ENCODE data around the gene BIN1. TPM values are rescaled to one million over a fixed set of nuclear protein-coding genes. Genes with fewer than 3 reads are reported as not detected.

The BIN1 gene
- total RNA-seq, 1 experiment from 2014 or later, result 90.4 TPM

- peak; percentile 50 to 58 for DNase-seq
- H3K4me1 ChIP-seq, result peaks cover 24% of the 10 kb centered on the region
- no peak overlapping the region; the same call in 1 of the 2 replicates for H3K27ac ChIP-seq
These were observed 45.3 kb downstream of the BIN1 start for GRCh38 chr2:127061375-127062273.

GRCh38 chr2:127060264-127060945 is 46.5 kb downstream of the BIN1 start:
- Histone ChIP-seq H3K27me3 (no peaks in the 10 kb centered on the region), H3K36me3 (peaks cover 8% of the 10 kb centered on the region; the same call in 1 of the 2 replicates), H3K4me1 (peaks cover 18% of the 10 kb centered on the region), H3K9me3 (replicated peaks) (0 out of 2 replicates have a peak, but pooled peaks cover 3% of the 10 kb centered on the region), H3K27ac (no peak overlapping the region), H3K4me3 (no peak overlapping the region)
- DNase-seq, result no peak

More at GRCh38 chr2:127061375-127062273, 45.3 kb downstream of the BIN1 start:
- H3K4me3 ChIP-seq, result no peak overlapping the region
- no peaks in the 10 kb centered on the region for H3K27me3 ChIP-seq
- H3K9me3 ChIP-seq (replicated peaks), result 0 out of 2 replicates have a peak, but pooled peaks cover 3% of the 10 kb centered on the region
- H3K36me3 ChIP-seq, result peaks cover 8% of the 10 kb centered on the region; the same call in 1 of the 2 replicates

DNA sequence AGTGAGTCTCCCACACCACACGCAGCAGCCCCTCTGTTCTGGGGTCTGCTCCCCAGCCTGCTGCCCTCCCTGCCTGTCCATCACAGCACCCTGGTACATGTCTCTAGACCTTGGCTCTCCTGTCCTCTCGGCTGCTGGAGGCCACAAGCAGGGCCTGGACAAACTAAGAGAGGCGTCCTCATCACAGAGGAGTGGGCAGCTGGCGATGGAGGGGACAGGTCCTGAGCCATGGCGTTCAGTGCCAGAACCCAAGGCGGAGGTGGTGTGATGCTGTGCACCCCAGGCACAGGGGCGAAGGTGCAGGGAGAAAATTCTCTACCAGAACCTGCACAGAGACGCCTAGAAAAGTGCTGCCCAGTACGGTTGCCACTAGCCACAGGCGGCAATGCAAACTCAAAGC is 47.4 kb downstream of the BIN1 start:
- Histone ChIP-seq H3K4me3 (no peak overlapping the region), H3K36me3 (peaks cover 8% of the 10 kb centered on the region; the same call in 1 of the 2 replicates), H3K9me3 (replicated peaks) (0 out of 2 replicates have a peak, but pooled peaks cover 3% of the 10 kb centered on the region), H3K27me3 (no peaks in the 10 kb centered on the region), H3K4me1 (peaks cover 13% of the 10 kb centered on the region), H3K27ac (no peak overlapping the region)
- DNase-seq, result no peak

DNA sequence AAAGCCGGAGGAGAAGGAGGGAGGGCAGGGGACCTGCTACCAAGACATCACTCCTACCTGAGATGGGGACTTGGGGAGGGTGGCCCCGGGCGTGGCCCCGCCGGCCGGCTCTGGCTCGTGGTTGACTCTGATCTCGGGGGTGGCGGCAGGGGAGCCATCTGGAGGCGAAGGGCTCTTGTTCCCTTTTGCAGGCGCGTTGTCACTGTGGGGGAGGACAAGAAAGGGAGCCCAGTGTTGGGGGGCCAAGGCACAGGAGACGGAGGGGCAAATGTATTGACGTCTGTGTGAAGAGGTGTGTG is 48.1 kb downstream of the BIN1 start:
- 0 out of 2 replicates have a peak, but pooled peaks cover 3% of the 10 kb centered on the region for H3K9me3 ChIP-seq (replicated peaks)
- H3K36me3 ChIP-seq, result peaks cover 8% of the 10 kb centered on the region; the same call in 1 of the 2 replicates
- no peak overlapping the region for H3K27ac ChIP-seq
- no peak overlapping the region for H3K4me3 ChIP-seq
- peaks cover 7% of the 10 kb centered on the region for H3K4me1 ChIP-seq
- H3K27me3 ChIP-seq, result no peaks in the 10 kb centered on the region
- DNase-seq, result no peak

DNA sequence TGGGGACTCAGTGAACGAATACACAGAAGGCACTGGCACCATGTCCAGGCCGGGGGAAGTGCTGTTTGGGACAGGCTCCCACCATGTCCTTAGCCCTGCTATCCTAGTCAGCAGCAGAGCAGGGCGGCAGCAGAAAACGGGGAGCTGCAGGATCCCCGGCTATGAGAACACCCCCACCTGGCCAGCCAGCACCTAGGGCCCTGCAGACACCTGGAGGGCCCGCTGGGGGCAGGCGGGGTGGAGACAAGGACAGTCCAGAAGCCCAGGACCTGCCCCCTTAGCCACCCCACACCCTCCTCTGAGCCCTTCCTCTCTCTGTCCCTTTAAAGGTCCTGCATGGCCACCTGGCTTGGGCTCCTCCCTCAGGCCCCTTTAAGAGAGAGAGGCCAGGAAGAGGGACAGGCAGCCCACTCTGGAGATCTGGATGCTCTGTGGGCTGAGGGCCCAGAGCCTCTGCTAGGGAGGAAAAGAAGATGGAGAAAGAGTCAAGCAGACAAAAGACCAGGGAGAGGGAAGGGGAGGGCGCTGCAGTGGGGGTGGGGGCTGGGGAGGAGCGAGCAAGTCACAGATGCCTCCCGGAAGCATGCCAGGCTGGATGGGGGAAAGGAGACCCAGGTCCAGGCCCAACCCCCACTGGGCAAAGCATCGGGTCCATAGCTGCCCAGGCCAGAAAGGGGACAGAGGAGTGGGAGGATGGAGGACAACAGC is 48.6 kb downstream of the BIN1 start:
- H3K27me3 ChIP-seq, result no peaks in the 10 kb centered on the region
- peaks cover 5% of the 10 kb centered on the region; the same call in 1 of the 2 replicates for H3K4me1 ChIP-seq
- peaks cover 8% of the 10 kb centered on the region; the same call in 1 of the 2 replicates for H3K36me3 ChIP-seq
- 0 out of 2 replicates have a peak, but pooled peaks cover 3% of the 10 kb centered on the region for H3K9me3 ChIP-seq (replicated peaks)
- H3K4me3 ChIP-seq, result no peak overlapping the region
- no peak for DNase-seq
- H3K27ac ChIP-seq, result no peak overlapping the region

GRCh38 chr2:127057371-127058245 is 49.3 kb downstream of the BIN1 start:
- H3K27ac ChIP-seq, result no peak overlapping the region
- H3K27me3 ChIP-seq, result no peaks in the 10 kb centered on the region
- H3K4me3 ChIP-seq, result no peak overlapping the region
- H3K4me1 ChIP-seq, result peaks cover 5% of the 10 kb centered on the region; the same call in 1 of the 2 replicates
- no peak for DNase-seq
- 0 out of 2 replicates have a peak, but pooled peaks cover 3% of the 10 kb centered on the region for H3K9me3 ChIP-seq (replicated peaks)
- H3K36me3 ChIP-seq, result peaks cover 5% of the 10 kb centered on the region; the same call in 1 of the 2 replicates

- H3K9me3 ChIP-seq (replicated peaks), result no peaks in the 10 kb centered on the region
- H3K4me3 ChIP-seq, result no peak overlapping the region
- no peaks in the 10 kb centered on the region for H3K27me3 ChIP-seq
- H3K36me3 ChIP-seq, result no peaks in the 10 kb centered on the region
- peaks cover 5% of the 10 kb centered on the region; the same call in 1 of the 2 replicates for H3K4me1 ChIP-seq
- no peak overlapping the region for H3K27ac ChIP-seq
- DNase-seq, result no peak
These were observed 50.2 kb downstream of the BIN1 start for GRCh38 chr2:127056631-127057370.

DNA sequence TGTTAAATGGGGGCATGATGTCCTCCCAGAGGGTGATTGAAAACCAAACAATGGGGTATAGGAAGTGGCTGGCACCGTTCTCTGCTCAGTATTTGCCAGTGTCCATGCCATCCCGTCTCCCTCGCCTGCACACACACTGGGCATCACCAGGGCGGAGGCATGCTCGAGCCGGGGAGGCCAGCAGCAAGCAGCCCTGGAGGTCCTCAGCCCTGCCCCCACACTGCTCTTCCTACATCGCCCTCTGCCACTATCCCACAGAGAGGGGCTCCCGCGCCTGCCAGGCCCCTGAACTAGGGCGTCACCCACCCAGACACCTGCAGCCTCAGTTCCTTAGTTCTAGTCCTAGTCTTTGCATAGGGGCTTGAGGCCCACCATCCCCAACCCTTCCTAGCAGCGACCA is 50.9 kb downstream of the BIN1 start:
- Histone ChIP-seq H3K27me3 (no peaks in the 10 kb centered on the region), H3K4me3 (no peak overlapping the region), H3K27ac (no peak overlapping the region), H3K9me3 (replicated peaks) (no peaks in the 10 kb centered on the region), H3K4me1 (no peaks in the 10 kb centered on the region), H3K36me3 (no peaks in the 10 kb centered on the region)
- no peak for DNase-seq

DNA sequence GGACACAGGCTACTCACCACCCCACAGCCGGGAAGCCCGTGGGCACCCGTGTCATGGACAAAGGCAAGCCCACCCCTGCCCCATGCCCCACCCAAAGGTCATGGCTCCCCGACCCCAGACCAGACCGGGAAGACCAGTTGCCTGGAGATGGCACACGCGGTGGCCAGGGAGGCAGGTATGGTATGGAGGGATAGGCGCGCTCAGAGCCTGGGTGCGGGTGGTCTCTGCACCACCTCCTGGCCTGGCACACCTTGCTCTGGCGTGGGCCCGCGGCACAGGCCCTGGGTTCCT is 51.2 kb downstream of the BIN1 start:
- Histone ChIP-seq H3K4me1 (no peaks in the 10 kb centered on the region), H3K27ac (no peak overlapping the region), H3K4me3 (no peak overlapping the region), H3K36me3 (no peaks in the 10 kb centered on the region), H3K27me3 (no peaks in the 10 kb centered on the region), H3K9me3 (replicated peaks) (no peaks in the 10 kb centered on the region)
- no peak for DNase-seq

DNA sequence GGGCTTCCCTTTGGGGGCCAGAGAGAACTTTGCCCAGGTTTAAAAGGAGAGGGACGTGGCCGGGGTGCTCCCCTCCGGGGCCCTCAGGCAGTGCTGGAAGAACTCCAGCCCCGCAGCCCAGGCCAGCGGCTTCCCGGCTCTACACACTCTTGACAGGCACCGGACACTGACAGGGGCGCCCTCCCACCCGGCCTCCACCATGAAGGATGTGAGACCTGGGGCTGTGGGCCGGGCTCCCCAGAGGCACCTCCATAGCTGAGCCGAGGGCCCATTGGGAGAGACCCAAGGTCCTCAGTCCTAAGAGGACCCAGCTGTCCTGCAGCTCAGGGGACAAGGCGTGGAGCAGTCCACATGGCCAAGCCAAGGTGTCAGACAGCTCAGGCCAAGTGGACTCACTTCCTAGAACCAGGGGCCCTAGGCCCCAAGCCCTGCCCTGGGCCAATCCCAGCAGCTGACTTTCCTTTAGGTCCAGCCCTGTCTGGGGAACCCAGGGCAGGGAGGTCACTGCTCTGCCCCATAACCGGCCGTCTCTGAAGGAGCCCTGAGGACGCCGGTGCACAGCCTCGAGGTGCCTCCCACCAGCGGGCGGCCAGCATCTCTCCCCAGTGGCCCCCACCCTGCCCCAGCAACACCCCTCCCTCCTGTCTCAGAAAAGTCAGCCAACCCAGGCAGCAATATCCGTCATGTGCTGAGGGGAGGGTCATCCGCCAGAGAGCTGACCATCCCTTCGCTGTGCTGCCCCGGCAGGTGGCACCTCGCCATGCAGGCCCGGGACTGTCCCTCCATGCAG is 51.8 kb downstream of the BIN1 start:
- no peak overlapping the region for H3K4me3 ChIP-seq
- no peaks in the 10 kb centered on the region for H3K36me3 ChIP-seq
- no peaks in the 10 kb centered on the region for H3K4me1 ChIP-seq
- no peak for DNase-seq
- no peak overlapping the region for H3K27ac ChIP-seq
- no peaks in the 10 kb centered on the region for H3K9me3 ChIP-seq (replicated peaks)
- H3K27me3 ChIP-seq, result no peaks in the 10 kb centered on the region

DNA sequence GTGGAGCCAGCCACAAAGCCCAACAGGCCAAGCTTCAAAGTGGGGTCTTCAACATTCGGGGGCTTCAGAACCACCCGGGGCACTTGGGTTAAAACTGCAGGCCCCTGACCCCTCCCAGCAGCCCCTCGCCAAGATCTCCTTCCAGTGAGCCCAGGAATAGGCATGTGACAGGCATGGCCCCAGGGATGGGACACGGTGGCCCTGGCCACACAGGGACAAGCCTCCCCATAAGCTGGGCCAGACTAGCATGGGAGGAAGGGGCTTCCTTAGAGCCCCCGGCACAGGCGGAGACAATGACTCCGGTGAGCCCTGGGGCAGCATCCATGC is 52.4 kb downstream of the BIN1 start:
- Histone ChIP-seq H3K27ac (no peak overlapping the region), H3K36me3 (no peaks in the 10 kb centered on the region), H3K4me3 (no peak overlapping the region), H3K27me3 (no peaks in the 10 kb centered on the region), H3K4me1 (no peaks in the 10 kb centered on the region), H3K9me3 (replicated peaks) (no peaks in the 10 kb centered on the region)
- DNase-seq, result no peak

DNA sequence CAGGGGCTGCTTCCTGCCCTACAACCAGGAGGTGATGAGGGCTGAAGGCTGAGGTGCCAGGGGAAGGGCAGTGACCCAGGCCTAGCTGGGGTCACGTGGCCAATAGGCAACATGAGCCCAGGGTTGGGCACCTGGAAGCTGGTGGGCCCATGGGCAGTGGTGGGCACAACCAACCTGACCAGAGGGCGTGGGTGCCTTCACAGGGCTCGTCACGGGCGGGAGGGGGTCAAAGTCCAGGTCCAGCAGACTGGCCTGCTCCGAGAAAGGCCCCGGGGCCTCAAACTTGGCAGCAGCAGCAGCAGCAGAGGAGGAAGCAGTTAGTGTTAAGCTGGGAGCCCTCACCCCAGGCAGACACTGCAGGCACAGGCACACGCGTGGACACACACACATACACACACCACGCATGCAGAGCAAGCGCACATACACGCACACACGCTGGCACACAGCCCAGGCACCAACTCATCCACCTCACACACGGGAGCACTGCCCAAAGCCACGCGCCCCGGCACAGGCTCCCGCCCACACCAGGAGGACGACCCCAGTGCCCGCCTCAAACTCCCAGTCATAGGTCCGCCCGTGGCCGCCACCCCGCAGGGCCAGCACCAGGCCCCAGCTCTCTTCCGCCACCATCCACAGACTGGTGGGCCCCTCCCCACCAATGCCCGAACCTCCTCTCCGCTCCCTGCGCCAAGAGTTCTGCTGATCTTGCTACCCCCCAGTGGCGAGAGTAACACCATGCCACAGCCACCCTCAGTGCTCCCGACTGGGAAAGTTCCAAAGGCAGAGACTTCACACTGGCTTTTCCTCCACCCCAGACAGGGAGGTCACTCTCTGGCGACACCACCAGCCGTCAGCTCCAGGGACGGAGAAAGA is 53.0 kb downstream of the BIN1 start:
- H3K4me1 ChIP-seq, result no peaks in the 10 kb centered on the region
- DNase-seq, result no peak
- no peak overlapping the region for H3K4me3 ChIP-seq
- H3K27ac ChIP-seq, result no peak overlapping the region
- no peaks in the 10 kb centered on the region for H3K36me3 ChIP-seq
- no peaks in the 10 kb centered on the region for H3K27me3 ChIP-seq
- no peaks in the 10 kb centered on the region for H3K9me3 ChIP-seq (replicated peaks)
